ENCODE data around the gene CLPX. TPM values are rescaled to one million over a fixed set of nuclear protein-coding genes. Genes with fewer than 3 reads are reported as not detected.

CLPX gene
- total and polyA plus RNA-seq, 9 of the 15 experiments (the other 6 are each of a cell fraction or from before 2014, with no cell fraction given): 11.2 to 83.3 (median 51.3) TPM

- CTCF ChIA-PET (ENCODE audit: low intra/inter-chr PET ratio): no interaction called here
Measured at GRCh38 chr15:65206750-65207149, 21.6 kb upstream of the CLPX start.

More at GRCh38 chr15:65206750-65207149, 21.6 kb upstream of the CLPX start:
- TF ChIP-seq ZBTB9 (CRISPR knock-in tag; IDR thresholded peaks at IDR 0.05): no peak
- TF ChIP-seq ETV6 (IDR thresholded peaks at IDR 0.05; ENCODE audit: borderline replicate concordance in 1 of 2, low read depth in 2 of 2, low read length in 1 of 2): no peak
- TF ChIP-seq ETV6 (CRISPR knock-in tag; IDR thresholded peaks at IDR 0.05; ENCODE audit: borderline replicate concordance): no peak
- TF ChIP-seq GABPB2 (CRISPR knock-in tag; conservative IDR thresholded peaks at IDR 0.05): no peak
- TF ChIP-seq CC2D1A (IDR thresholded peaks at IDR 0.05): no peak
- TF ChIP-seq ZNF76 (CRISPR knock-in tag; IDR thresholded peaks at IDR 0.05; ENCODE audit: borderline replicate concordance): no peak
- no peak for TF ChIP-seq NCOR1 (IDR thresholded peaks at IDR 0.05)
- peaks cover 17 to 42% of the 10 kb centered on the region in 2 experiments; a peak in 4 of 5 replicates for H3K27me3 ChIP-seq (ENCODE audit: control insufficient read depth in 2 of 2, insufficient read depth in 2 of 2, low read length in 2 of 2)
- no peaks in the 10 kb centered on the region for H3K79me2 ChIP-seq (ENCODE audit: control insufficient read depth, insufficient read depth, low read length)
- no peak overlapping the region for H3K4me2 ChIP-seq (ENCODE audit: insufficient read depth, low read length)
- no peak overlapping the region for H3K4me3 ChIP-seq
- no peaks in the 10 kb centered on the region for H3K9me3 ChIP-seq (replicated peaks; ENCODE audit: control insufficient read depth, insufficient read depth, low read depth, low read length)
- in situ Hi-C loops (cut with MboI): no loop called here
- 9% methylated on average over 19 of the region's 20 CpGs for WGBS (ENCODE audit: insufficient coverage, low coverage, missing lambda C conversion rate)
- DNase-seq (ENCODE audit: extremely low read depth in 1 of 4, low spot score in 3 of 4): no peak
- BruUV-seq (replicated peaks): no TSS peak
- no peak overlapping the region for H3K27ac ChIP-seq (ENCODE audit: extremely low read depth, low read depth, low read length)
- ATAC-seq: no peak
- H3K4me1 ChIP-seq (replicated peaks in 1 of 2; ENCODE audit: control insufficient read depth in 2 of 2, insufficient read depth in 2 of 2, low read length in 2 of 2): peaks cover 4 to 13% of the 10 kb centered on the region in 2 experiments; a peak in 3 of 5 replicates
- no peaks in the 10 kb centered on the region for H4K20me1 ChIP-seq (replicated peaks; ENCODE audit: control insufficient read depth, insufficient read depth, low read length)
- H3K9me1 ChIP-seq (ENCODE audit: control insufficient read depth, insufficient read depth, low read length): no peaks in the 10 kb centered on the region
- no peak overlapping the region for H2AFZ ChIP-seq (ENCODE audit: low read depth, low read length)
- intact Hi-C loops (cut with micrococcal nuclease): no loop called here
- no peaks in the 10 kb centered on the region for H3K36me3 ChIP-seq (ENCODE audit: control insufficient read depth, insufficient read depth, low read length)
- POLR2A ChIA-PET: interaction anchor here (0.6 to 6.6 kb wide), 4 partner anchors 9 to 98 kb away, joined by 3 to 54 read pairs (median 4); partner anchors contain the start of genes CLPX and RNU5B-1
- H3K9ac ChIP-seq (ENCODE audit: insufficient read depth in 1 of 2, low read depth in 2 of 2, low read length in 2 of 2): peak overlapping the region in 1 of 2 experiments; percentile 53; a peak in 1 of 4 replicates
- FAIRE-seq: no peak

Data from K562 (cell line).